AG04450 (cell line): ENCODE data around the gene CBLL1. TPM values are rescaled to one million over a fixed set of nuclear protein-coding genes. Genes with fewer than 3 reads are reported as not detected.

Experiments used
- CTCF ChIA-PET: fragments of 300-600, 350-600 bp; formaldehyde crosslinking; extraction: SDS; loops from one replicate; lab custom pipeline; 2022; ENCODE audit warnings: antibody characterized with exemption, inconsistent platforms; lab: Charles Lee
- POLR2A ChIA-PET: fragments of 350-600 bp; formaldehyde crosslinking; extraction: SDS; loops from one replicate; lab custom pipeline; 2021; ENCODE audit warnings: antibody characterized with exemption, inconsistent platforms; lab: Yijun Ruan, JAX
- DNase-seq: peaks from one replicate; pipeline ENCODE4 v3.0.0-alpha.2; 2011; ENCODE audit warnings: low read depth, low spot score
- H3K27ac ChIP-seq: one replicate; pipeline ENCODE4 v1.5.1; 2012; ENCODE audit warnings: low read depth, low read length, control low read depth
- H3K27me3 ChIP-seq: one replicate; pipeline ENCODE4 v1.6.0; 2012; ENCODE audit warnings: low read length; ENCODE audit not compliant: control insufficient read depth, insufficient read depth
- H3K4me3 ChIP-seq: 2 replicates; pipeline ENCODE4 v1.5.1; 2011; ENCODE audit warnings: mild to moderate bottlenecking, low read depth, low read length, control low read depth
- H3K9me3 ChIP-seq: 2 replicates; pipeline ENCODE4 v1.5.1; 2012; ENCODE audit warnings: low read length; ENCODE audit not compliant: control insufficient read depth, insufficient read depth
- polyA plus RNA-seq: library from polyadenylated mRNA; depleted of rRNA; stranded (reverse); fragments of >200 nt; gene quantifications from 2 replicates; pipeline ENCODE4 v1.2.3, GENCODE V29; 2011
- TF ChIP-seq, protein P1 (sequence below): IDR thresholded peaks from 2 replicates; pipeline ENCODE4 v1.5.1; 2011; ENCODE audit warnings: low read depth, low read length, control low read depth, inconsistent platforms

The CBLL1 gene
- polyA plus RNA-seq, 1 experiment, result 18.0 TPM

DNA sequence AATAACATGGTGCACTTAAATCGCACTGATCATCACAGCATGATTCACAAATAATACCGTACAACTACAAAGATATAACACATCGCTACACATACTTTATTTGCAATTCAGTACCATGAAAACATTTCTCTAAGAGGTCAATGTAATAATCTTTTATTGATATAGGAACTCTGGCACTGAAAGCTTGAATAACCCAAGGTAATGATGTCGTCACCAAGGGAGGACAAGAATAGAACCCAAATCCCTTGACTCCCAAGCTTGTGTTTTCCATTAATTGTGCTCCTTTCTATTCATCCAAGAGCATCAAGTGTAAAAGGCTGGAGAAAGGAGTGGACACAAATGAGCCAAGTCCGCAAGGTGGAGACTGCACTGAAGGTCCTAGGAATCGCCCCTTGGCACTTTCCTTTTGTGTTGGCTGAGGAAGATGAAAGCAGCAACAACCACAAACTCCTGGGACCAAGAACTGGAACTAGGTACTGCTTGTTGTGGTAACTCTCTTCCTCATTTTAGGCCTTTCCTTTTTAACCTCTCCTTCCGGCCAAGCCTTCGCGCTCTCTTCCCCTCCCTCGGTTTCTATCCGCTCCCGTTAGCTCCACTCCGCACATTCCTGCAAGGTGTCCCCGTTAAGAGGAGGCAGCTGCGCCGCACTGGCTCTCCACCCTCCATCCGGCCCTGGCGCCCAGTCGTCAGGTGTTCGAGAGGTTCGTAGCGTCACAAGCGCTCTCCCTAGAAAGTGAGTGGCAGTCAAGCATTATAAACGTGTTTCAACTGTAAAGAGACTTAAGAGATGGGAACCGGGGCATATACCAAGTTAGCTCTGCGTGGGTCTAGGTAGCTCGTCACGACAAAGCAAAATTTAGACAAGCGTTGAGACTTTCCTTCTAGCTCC lies 1.0 kb upstream of the CBLL1 start:
- Histone ChIP-seq H3K4me3 (peak overlapping the region; percentile 68), H3K9me3 (no peaks in the 10 kb centered on the region), H3K27me3 (no peaks in the 10 kb centered on the region), H3K27ac (peak overlapping the region; percentile 90)
- DNase-seq, result no peak
- ChIA-PET POLR2A (interaction anchor here (0.6 to 1.6 kb wide), 9 partner anchors 98 to 574 kb away, joined by 3 to 6 read pairs (median 4); partner anchors contain the start of genes DLD and HBP1), CTCF (interaction anchor here (0.5 to 7.6 kb wide), 24 partner anchors 8 to 428 kb away, joined by 3 to 117 read pairs (median 4); no protein-coding TSS in a partner anchor)
- TF ChIP-seq, protein P1, sequence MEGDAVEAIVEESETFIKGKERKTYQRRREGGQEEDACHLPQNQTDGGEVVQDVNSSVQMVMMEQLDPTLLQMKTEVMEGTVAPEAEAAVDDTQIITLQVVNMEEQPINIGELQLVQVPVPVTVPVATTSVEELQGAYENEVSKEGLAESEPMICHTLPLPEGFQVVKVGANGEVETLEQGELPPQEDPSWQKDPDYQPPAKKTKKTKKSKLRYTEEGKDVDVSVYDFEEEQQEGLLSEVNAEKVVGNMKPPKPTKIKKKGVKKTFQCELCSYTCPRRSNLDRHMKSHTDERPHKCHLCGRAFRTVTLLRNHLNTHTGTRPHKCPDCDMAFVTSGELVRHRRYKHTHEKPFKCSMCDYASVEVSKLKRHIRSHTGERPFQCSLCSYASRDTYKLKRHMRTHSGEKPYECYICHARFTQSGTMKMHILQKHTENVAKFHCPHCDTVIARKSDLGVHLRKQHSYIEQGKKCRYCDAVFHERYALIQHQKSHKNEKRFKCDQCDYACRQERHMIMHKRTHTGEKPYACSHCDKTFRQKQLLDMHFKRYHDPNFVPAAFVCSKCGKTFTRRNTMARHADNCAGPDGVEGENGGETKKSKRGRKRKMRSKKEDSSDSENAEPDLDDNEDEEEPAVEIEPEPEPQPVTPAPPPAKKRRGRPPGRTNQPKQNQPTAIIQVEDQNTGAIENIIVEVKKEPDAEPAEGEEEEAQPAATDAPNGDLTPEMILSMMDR, result no peak

DNA sequence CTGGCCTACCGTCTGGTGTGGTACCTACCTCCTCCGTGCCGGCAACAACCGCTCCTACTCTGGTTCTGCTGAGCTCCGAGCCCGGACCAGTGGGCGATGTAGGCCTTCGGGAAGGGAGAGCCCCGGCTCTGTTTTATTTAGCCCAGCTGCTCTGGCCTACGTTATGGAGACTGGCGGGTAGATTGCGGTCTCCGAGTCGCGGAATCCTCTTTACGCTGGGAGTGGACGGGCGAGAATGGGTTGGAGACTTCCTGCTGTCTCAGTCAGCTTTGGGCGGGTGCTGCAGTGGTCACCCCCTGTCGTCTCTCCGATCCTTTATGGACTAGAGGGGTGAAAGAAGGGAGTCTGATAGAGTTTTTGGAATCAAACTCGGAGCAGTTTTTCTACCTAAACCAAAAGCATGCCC lies 406 bp downstream of the CBLL1 start:
- TF ChIP-seq, protein P1, result no peak
- no peaks in the 10 kb centered on the region for H3K9me3 ChIP-seq
- H3K27me3 ChIP-seq, result no peaks in the 10 kb centered on the region
- ChIA-PET POLR2A (interaction anchor here (0.6 kb wide), 1 partner anchor 281 kb away, joined by 3 read pairs; no protein-coding TSS in a partner anchor), CTCF (interaction anchor here (0.5 to 7.6 kb wide), 5 partner anchors 16 to 493 kb away, joined by 3 to 117 read pairs (median 10); no protein-coding TSS in a partner anchor)
- DNase-seq, result no peak
- H3K4me3 ChIP-seq, result peak overlapping the region; percentile 94
- H3K27ac ChIP-seq, result peak overlapping the region; percentile 99

DNA sequence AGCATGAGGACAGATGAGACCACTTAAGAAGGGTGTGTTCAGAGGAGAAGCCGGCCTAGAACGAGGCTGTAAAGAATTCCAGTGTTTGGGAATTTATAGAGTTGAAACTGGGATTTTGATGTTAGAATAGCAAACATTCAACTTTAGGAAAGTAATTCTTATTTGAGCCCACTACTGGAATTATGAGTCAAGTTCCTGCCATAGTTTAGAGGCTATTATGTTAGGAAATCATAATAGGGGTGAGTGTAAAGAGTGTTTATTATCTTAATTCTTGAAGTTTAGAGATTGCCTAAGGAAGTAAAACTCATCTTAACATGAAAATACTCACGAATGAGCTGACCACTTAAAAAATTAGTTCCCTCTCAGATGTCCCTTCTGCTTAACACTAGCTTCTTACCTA lies 2.1 kb downstream of the CBLL1 start:
- CTCF ChIA-PET, result interaction anchor here (0.6 to 7.6 kb wide), 4 partner anchors 129 to 283 kb away, joined by 3 to 117 read pairs (median 34); no protein-coding TSS in a partner anchor
- DNase-seq, result no peak

DNA sequence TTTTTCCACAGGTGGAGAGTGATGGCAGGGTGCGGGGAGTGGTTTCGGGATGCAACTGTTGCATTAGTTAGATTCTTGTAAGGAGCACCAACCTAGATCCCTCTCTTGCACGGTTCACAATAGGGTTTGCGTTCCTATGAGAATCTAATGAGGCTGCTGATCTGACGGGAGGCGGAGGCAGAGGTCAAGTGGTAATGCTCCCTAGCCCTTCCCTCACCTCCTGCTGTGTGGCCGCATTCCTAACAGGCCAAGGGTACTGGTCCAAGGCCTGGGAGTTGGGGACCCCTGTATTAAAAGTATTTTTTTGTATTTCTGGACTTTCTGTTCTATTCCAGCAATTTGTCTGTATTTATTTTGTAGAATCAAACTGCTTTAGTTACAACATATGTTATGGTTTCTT lies 7.2 kb downstream of the CBLL1 start:
- TF ChIP-seq, protein P1, result no peak
- Histone ChIP-seq H3K9me3 (no peaks in the 10 kb centered on the region), H3K27ac (no peak overlapping the region), H3K27me3 (no peaks in the 10 kb centered on the region), H3K4me3 (no peak overlapping the region)
- ChIA-PET CTCF (no interaction called here), POLR2A (no interaction called here)
- no peak for DNase-seq

More for the DNA sequence above, 2.1 kb downstream of the CBLL1 start:
- TF ChIP-seq, protein P1, result no peak
- no peak overlapping the region for H3K27ac ChIP-seq
- no peaks in the 10 kb centered on the region for H3K27me3 ChIP-seq
- H3K4me3 ChIP-seq, result peak overlapping the region; percentile 94
- no peaks in the 10 kb centered on the region for H3K9me3 ChIP-seq
- POLR2A ChIA-PET, result no interaction called here

DNA sequence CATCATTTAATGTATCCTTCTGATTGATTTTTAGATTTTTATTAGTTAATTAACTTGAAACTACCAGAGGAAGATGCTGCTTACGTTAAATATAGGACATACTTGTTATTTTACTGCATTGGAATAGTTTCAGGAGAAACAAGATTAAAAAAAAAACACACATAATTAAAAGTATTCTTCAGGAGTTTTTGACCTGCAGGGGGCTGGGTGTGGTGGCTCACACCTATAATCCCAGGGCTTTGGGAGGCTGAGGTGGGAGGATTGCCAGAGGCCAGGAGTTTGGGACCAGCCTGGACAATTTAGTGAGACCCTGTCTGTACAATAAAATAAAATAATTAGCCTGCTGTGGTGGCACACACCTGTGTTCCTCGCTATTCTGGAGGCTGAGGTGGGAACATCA lies 10.7 kb downstream of the CBLL1 start:
- Histone ChIP-seq H3K9me3 (no peaks in the 10 kb centered on the region), H3K4me3 (no peak overlapping the region), H3K27ac (no peak overlapping the region), H3K27me3 (no peaks in the 10 kb centered on the region)
- TF ChIP-seq, protein P1, result peak; percentile 25
- ChIA-PET POLR2A (no interaction called here), CTCF (no interaction called here)
- DNase-seq, result no peak
